ENCODE measurements around the gene CEBPZOS. TPM values are rescaled to one million over a fixed set of nuclear protein-coding genes. Genes with fewer than 3 reads are reported as not detected.
"Not testable (repeated sequence)": the region's sequence is repeated elsewhere in the genome, so short reads cannot be mapped to it uniquely, and the experiment has no call there.

Gene CEBPZOS
- total RNA-seq, 1 experiment from 2014 or later, result 40.7 TPM

GRCh38 chr2:37203708-37204107 lies 7.4 kb downstream of the CEBPZOS start:
- CTCF ChIA-PET, result no interaction called here
- peaks cover 10% of the 10 kb centered on the region for H3K9me3 Mint-ChIP-seq (ENCODE audit: low read depth, unreplicated experiment)
- H3K36me3 Mint-ChIP-seq (ENCODE audit: insufficient read depth, unreplicated experiment), result peaks cover 68% of the 10 kb centered on the region
- no peak overlapping the region for H3K4me3 Mint-ChIP-seq (ENCODE audit: low read depth, unreplicated experiment)
- TF ChIP-seq CTCF (IDR thresholded peaks at IDR 0.05; ENCODE audit: unreplicated experiment), result no peak
- no peaks in the 10 kb centered on the region for H3K27me3 Mint-ChIP-seq (ENCODE audit: unreplicated experiment)
- no peak overlapping the region for H3K27ac Mint-ChIP-seq (ENCODE audit: unreplicated experiment)
- no peaks in the 10 kb centered on the region for H3K4me1 Mint-ChIP-seq (ENCODE audit: low read depth, unreplicated experiment)
- intact Hi-C loops (cut with micrococcal nuclease; ENCODE audit: unreplicated experiment), result no loop called here
- no peak for DNase-seq
- no TSS peak for BruUV-seq (replicated peaks)

GRCh38 chr2:37205071-37205661 lies 8.9 kb downstream of the CEBPZOS start:
- H3K4me1 Mint-ChIP-seq (ENCODE audit: low read depth, unreplicated experiment); CTCF ChIA-PET: not testable (repeated sequence)
- peaks cover 74% of the 10 kb centered on the region for H3K36me3 Mint-ChIP-seq (ENCODE audit: insufficient read depth, unreplicated experiment)

DNA sequence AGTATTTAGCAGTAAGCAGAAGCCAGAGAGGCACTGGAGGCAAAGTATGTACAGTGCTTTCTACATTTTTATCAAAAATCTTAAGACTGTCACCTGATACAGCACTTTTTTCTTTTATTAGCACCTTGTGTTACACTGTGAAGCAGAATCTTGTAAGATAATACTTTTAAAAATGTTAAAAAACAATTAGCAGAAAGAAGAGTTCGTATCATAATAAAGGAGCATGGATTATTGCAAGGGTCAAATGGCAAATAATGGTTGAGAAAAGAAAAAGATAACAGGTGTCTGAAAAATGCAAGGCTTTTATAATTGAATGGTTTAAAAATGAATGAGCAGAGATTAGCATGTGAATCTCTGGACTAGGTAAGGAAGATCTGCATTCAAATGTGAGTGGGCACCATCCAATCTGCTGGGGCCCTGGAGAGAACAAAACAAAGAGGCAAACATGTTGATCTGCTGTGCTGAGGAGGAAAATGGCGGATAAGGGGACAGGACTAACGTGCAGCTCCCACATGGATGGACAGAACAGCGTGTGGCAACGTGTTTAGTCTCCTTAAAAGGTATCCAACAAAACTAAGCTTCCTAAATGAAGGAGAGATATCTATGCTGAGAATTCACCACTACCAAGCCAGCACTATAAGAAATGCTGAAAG lies 9.5 kb downstream of the CEBPZOS start:
- peaks cover 74% of the 10 kb centered on the region for H3K36me3 Mint-ChIP-seq (ENCODE audit: insufficient read depth, unreplicated experiment)
- no peaks in the 10 kb centered on the region for H3K4me1 Mint-ChIP-seq (ENCODE audit: low read depth, unreplicated experiment)
- no peak overlapping the region for H3K27ac Mint-ChIP-seq (ENCODE audit: unreplicated experiment)
- CTCF ChIA-PET, result no interaction called here
- no TSS peak for BruUV-seq (replicated peaks)
- peaks cover 10% of the 10 kb centered on the region for H3K9me3 Mint-ChIP-seq (ENCODE audit: low read depth, unreplicated experiment)
- no peak for DNase-seq
- intact Hi-C loops (cut with micrococcal nuclease; ENCODE audit: unreplicated experiment), result no loop called here
- H3K27me3 Mint-ChIP-seq (ENCODE audit: unreplicated experiment), result no peaks in the 10 kb centered on the region
- no peak for TF ChIP-seq CTCF (IDR thresholded peaks at IDR 0.05; ENCODE audit: unreplicated experiment)
- no peak overlapping the region for H3K4me3 Mint-ChIP-seq (ENCODE audit: low read depth, unreplicated experiment)

More at GRCh38 chr2:37205071-37205661, 8.9 kb downstream of the CEBPZOS start:
- BruUV-seq (replicated peaks); H3K27me3 Mint-ChIP-seq (ENCODE audit: unreplicated experiment); DNase-seq; H3K4me3 Mint-ChIP-seq (ENCODE audit: low read depth, unreplicated experiment); intact Hi-C loops (cut with micrococcal nuclease; ENCODE audit: unreplicated experiment); H3K27ac Mint-ChIP-seq (ENCODE audit: unreplicated experiment): not testable (repeated sequence)
- peaks cover 10% of the 10 kb centered on the region for H3K9me3 Mint-ChIP-seq (ENCODE audit: low read depth, unreplicated experiment)

DNA sequence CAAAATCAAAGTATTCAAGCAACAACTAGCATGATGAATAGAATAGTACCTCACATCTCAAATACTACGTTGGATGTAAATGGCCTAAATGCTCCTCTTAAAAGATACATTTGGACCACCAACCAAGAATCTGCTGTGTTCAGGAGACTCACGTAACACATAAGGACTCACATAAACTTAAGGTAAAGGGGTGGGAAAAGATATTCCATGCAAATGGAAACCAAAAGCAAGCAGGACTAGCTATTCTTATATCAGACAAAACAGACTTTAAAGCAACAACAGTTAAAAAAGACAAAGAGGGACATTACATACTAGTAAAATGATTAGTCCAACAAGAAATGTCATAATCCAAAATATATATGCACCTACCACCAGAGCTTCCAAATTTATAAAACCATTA lies 10.5 kb downstream of the CEBPZOS start:
- H3K36me3 Mint-ChIP-seq (ENCODE audit: insufficient read depth, unreplicated experiment), result peaks cover 80% of the 10 kb centered on the region
- intact Hi-C loops (cut with micrococcal nuclease; ENCODE audit: unreplicated experiment), result not testable (repeated sequence)

GRCh38 chr2:37211212-37211611 lies 14.9 kb downstream of the CEBPZOS start:
- Mint-ChIP-seq H3K27me3 (ENCODE audit: unreplicated experiment) (no peaks in the 10 kb centered on the region), H3K9me3 (ENCODE audit: low read depth, unreplicated experiment) (peaks cover 5% of the 10 kb centered on the region), H3K27ac (ENCODE audit: unreplicated experiment) (no peak overlapping the region), H3K4me3 (ENCODE audit: low read depth, unreplicated experiment) (no peak overlapping the region), H3K36me3 (ENCODE audit: insufficient read depth, unreplicated experiment) (peaks cover 55% of the 10 kb centered on the region), H3K4me1 (ENCODE audit: low read depth, unreplicated experiment) (no peaks in the 10 kb centered on the region)
- CTCF ChIA-PET, result no interaction called here
- no peak for TF ChIP-seq CTCF (IDR thresholded peaks at IDR 0.05; ENCODE audit: unreplicated experiment)
- intact Hi-C loops (cut with micrococcal nuclease; ENCODE audit: unreplicated experiment), result no loop called here
- BruUV-seq (replicated peaks), result no TSS peak
- DNase-seq, result no peak

More for the DNA sequence above, 10.5 kb downstream of the CEBPZOS start:
- H3K27ac Mint-ChIP-seq (ENCODE audit: unreplicated experiment); BruUV-seq (replicated peaks); H3K27me3 Mint-ChIP-seq (ENCODE audit: unreplicated experiment); CTCF ChIA-PET; H3K4me1 Mint-ChIP-seq (ENCODE audit: low read depth, unreplicated experiment); H3K4me3 Mint-ChIP-seq (ENCODE audit: low read depth, unreplicated experiment); DNase-seq: not testable (repeated sequence)
- H3K9me3 Mint-ChIP-seq (ENCODE audit: low read depth, unreplicated experiment), result peaks cover 10% of the 10 kb centered on the region

Measured in Calu3 (cell line).